Heart right ventricle (tissue), 16 donors: Measurements from ENCODE around the gene MMP28. TPM values are rescaled to one million over a fixed set of nuclear protein-coding genes. Genes with fewer than 3 reads are reported as not detected.

Experiments
- ATAC-seq, 8 donors: fragments of 200-7000 bp; cut with Tn5 transposase; one replicate each; pipeline ENCODE4 v1.9.1; 2020; ENCODE audit warnings: mild to moderate bottlenecking in 8 of 8, moderate library complexity in 8 of 8, moderate number of reproducible peaks in 1 of 8
- DNase-seq, 2 donors: peaks; one replicate each; pipeline ENCODE4 v3.0.0-alpha.2; 2020
- H3K27ac ChIP-seq, 10 donors: fragments of 200-600 bp; sonication (generic) in 2 of 10; one replicate each; pipeline versions ENCODE4 v1.5.0 to v1.8.0; 2020 to 2022; ENCODE audit warnings: mild to moderate bottlenecking in 3 of 10
- H3K27me3 ChIP-seq, 7 donors: fragments of 200-600 bp; one replicate each; pipeline ENCODE4 v1.8.0; 2021 to 2022; ENCODE audit warnings: mild to moderate bottlenecking in 2 of 7
- H3K36me3 ChIP-seq, 9 donors: fragments of 200-600 bp; sonication (generic) in 1 of 9; one replicate each; pipeline versions ENCODE4 v1.5.0 to v1.8.0; 2020 to 2022; ENCODE audit warnings: mild to moderate bottlenecking in 2 of 9
- H3K4me1 ChIP-seq, 9 donors: fragments of 200-600 bp; sonication (generic) in 1 of 9; one replicate each; pipeline versions ENCODE4 v1.5.0 to v1.8.0; 2020 to 2022; ENCODE audit warnings: mild to moderate bottlenecking in 4 of 9
- H3K4me3 ChIP-seq, 10 donors: fragments of 200-600 bp; sonication (generic) in 2 of 10; one replicate each; pipeline versions ENCODE4 v1.5.0 to v1.8.0; 2020 to 2022; ENCODE audit warnings: mild to moderate bottlenecking in 7 of 10, moderate library complexity in 2 of 10
- H3K9me3 ChIP-seq, 11 donors: fragments of 200-600 bp in 10 of 11; sonication (generic) in 2 of 11; one replicate each; pipeline versions ENCODE4 v1.5.0 to v1.8.0; 2013 to 2022; ENCODE audit warnings: mild to moderate bottlenecking in 2 of 11, control low read depth in 1 of 11, moderate library complexity in 1 of 11
- CTCF ChIP-seq, 9 donors: fragments of 200-600 bp; sonication (generic) in 2 of 9; IDR thresholded peaks; one replicate each; pipeline versions ENCODE4 v1.5.0 to v1.8.0; 2021 to 2022; ENCODE audit warnings: antibody characterized with exemption in 9 of 9, mild to moderate bottlenecking in 5 of 9, moderate library complexity in 1 of 9
- WGBS, 2 donors: extraction: QIAGEN DNeasy Blood & Tissue Kit; methylation state at CpG; one replicate each; pipeline ENCODE4 v1.1.7; 2013; ENCODE audit warnings: inconsistent platforms in 1 of 2; 5-methylcytosine and 5-hydroxymethylcytosine counted together
- intact Hi-C, 10 donors: fragments of 100-400 bp; cut with DNase I; formaldehyde crosslinking; loops; one replicate each; pipeline versions ENCODE4 v1.11.1 to v1.14.2; 2022
- polyA plus RNA-seq, 2 donors: library from polyadenylated mRNA; stranded (reverse); fragments of 200-250 nt; gene quantifications; one replicate each; pipeline ENCODE4 v1.2.3, GENCODE V29; 2013
- total RNA-seq, 10 donors: library from RNA; stranded (reverse); fragmentation: NEBNext Ultra II Directional in 3 of 10; extraction: Animal tissue kit (Norgen Biotek cat#: 25700) in 3 of 10; gene quantifications; one replicate each; pipeline versions ENCODE4 v1.2.1 to v1.2.4, GENCODE V29; 2021 to 2023
- donor health status: Arrhythmogenic right ventricular cardiomyopathy.
- donor health status: ischemic (EF 13 %, LVEDD 7.1; RV severe dilation, severe dysfunction).
- donor health status: healthy with polysubstance abuse.
- donor health status: DM: no; HTN: yes; CAD: no.
- donor health status: DM: no; HTN: no; CAD: no.
- donor health status: ischemic (EF 25% LVEDD 6.9; RV normal size, moderate dysfunction).
- donor health status: ischemic (EF 25% LVEDD 5.7; RV mildly dilated, moderate dysfunction).
- donor health status: healthy.
- donor health status: DM: yes; HTN: yes; CAD: no.
- donor health status: Ischemic cardiomyopathy.
- donor health status: ischemic (EF 35%, LVEDD 5.7; RV mildly dilated, moderate dysfunction).
- donor health status: nonischemic (EF 11% LVEDD 7.7; RV severe dilation, severe dysfunction).
- donor health status: DM: yes; HTN: yes; CAD: no.
- donor health status: PGD.
- donor health status: ischemic (EF 29% LVEDD 5.4; RV normal size, mild dysfunction).
- donor health status: nonischemic (EF 23%, LVEDD 6.1; RV moderate dilation, normal function).

MMP28 gene
- total and polyA plus RNA-seq, 12 donors: 1.4 to 7.4 (median 2.3) TPM

- no peak for ATAC-seq
- TF ChIP-seq CTCF (IDR thresholded peaks at IDR 0.05): no peak
- H3K4me1 ChIP-seq: peaks cover 10 to 44% (median 29%) of the 10 kb centered on the region in 9 donors
- 87 to 90% methylated on average over 16 of the region's 16 CpGs for WGBS, 2 donors
- no peak overlapping the region for H3K27ac ChIP-seq
- peaks cover 0 to 3% (median 0%) of the 10 kb centered on the region in 7 donors for H3K27me3 ChIP-seq
- H3K36me3 ChIP-seq: no peaks in the 10 kb centered on the region
- no peaks in the 10 kb centered on the region for H3K9me3 ChIP-seq
- H3K4me3 ChIP-seq: no peak overlapping the region
- no peak for DNase-seq
- intact Hi-C loops: no loop called here
These were observed 16.7 kb downstream of the MMP28 start for GRCh38 chr17:35778641-35779196.

GRCh38 chr17:35775583-35775982 lies 19.9 kb downstream of the MMP28 start:
- no peak for ATAC-seq
- Histone ChIP-seq H3K27me3 (no peaks in the 10 kb centered on the region), H3K9me3 (no peaks in the 10 kb centered on the region), H3K4me1 (peaks cover 4 to 43% (median 21%) of the 10 kb centered on the region in 9 donors), H3K4me3 (no peak overlapping the region), H3K36me3 (no peaks in the 10 kb centered on the region), H3K27ac (no peak overlapping the region)
- no peak for TF ChIP-seq CTCF (IDR thresholded peaks at IDR 0.05)
- DNase-seq: no peak
- 79 to 81% methylated on average over 6 of the region's 6 CpGs for WGBS, 2 donors
- intact Hi-C loops: no loop called here

GRCh38 chr17:35775039-35775438 lies 20.4 kb downstream of the MMP28 start:
- H3K27ac ChIP-seq: peak overlapping the region in 2 of 10 donors; percentile 24 to 48
- no peak overlapping the region for H3K4me3 ChIP-seq
- intact Hi-C loops: no loop called here
- DNase-seq (no peak), ATAC-seq (no peak)
- TF ChIP-seq CTCF (IDR thresholded peaks at IDR 0.05): no peak
- H3K27me3 ChIP-seq: no peaks in the 10 kb centered on the region
- no peaks in the 10 kb centered on the region for H3K9me3 ChIP-seq
- H3K36me3 ChIP-seq: no peaks in the 10 kb centered on the region
- WGBS, 2 donors: 75 to 76% methylated on average over 5 of the region's 5 CpGs
- peaks cover 4 to 43% (median 21%) of the 10 kb centered on the region in 9 donors for H3K4me1 ChIP-seq

DNA sequence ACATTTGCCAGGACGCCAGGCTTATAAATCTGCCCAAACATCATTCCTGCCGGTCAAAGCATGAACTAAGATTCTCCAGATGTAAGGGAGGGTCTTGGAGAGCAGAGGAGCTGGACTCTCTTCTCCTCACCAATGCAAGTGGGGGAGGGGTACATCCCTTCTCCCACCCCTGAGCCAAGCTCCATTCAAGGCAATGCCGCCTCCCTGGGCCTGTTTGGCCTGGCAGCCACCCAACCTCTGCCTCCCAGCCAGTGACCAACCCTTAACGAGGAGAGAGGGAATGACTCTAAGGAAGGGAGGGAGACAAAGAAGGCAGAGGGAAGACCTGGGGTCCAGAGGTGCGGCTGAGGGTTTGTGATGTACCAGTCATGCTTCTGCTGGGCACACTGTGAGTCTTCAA lies 20.9 kb downstream of the MMP28 start:
- DNase-seq (peak; percentile 29 to 49), ATAC-seq (peak; percentile 31 to 89 (median 66))
- Histone ChIP-seq H3K4me1 (peaks cover 4 to 43% (median 21%) of the 10 kb centered on the region in 9 donors), H3K27me3 (no peaks in the 10 kb centered on the region), H3K4me3 (no peak overlapping the region), H3K36me3 (no peaks in the 10 kb centered on the region), H3K9me3 (no peaks in the 10 kb centered on the region), H3K27ac (peak overlapping the region in 4 of 10 donors; percentile 4 to 48 (median 18))
- TF ChIP-seq CTCF (IDR thresholded peaks at IDR 0.05): no peak
- intact Hi-C loops: no loop called here
- WGBS, 2 donors: 45 to 59% methylated on average over 5 of the region's 5 CpGs
